Nephron progenitor cell (in vitro differentiated cells): ENCODE data around the gene EPB41L5.

ENCODE experiments used
- DNase-seq: peaks from one replicate; pipeline ENCODE4 v3.0.0; 2021
- H3K27ac Mint-ChIP-seq: 2 replicates; pipeline ENCODE4 v1.8.0; 2021; ENCODE audit warnings: mild to moderate bottlenecking, moderate library complexity, mixed read lengths
- H3K27me3 Mint-ChIP-seq: 2 replicates; pipeline ENCODE4 v1.8.0; 2021; ENCODE audit warnings: mild to moderate bottlenecking, low read depth, mixed read lengths; ENCODE audit not compliant: poor library complexity
- H3K36me3 Mint-ChIP-seq: 2 replicates; pipeline ENCODE4 v1.8.0; 2021; ENCODE audit warnings: low read depth, mixed read lengths
- H3K4me1 Mint-ChIP-seq: 2 replicates; pipeline ENCODE4 v1.8.0; 2021; ENCODE audit warnings: mixed read lengths
- H3K4me3 Mint-ChIP-seq: 2 replicates; pipeline ENCODE4 v1.8.0; 2021; ENCODE audit warnings: mild to moderate bottlenecking, moderate library complexity, mixed read lengths
- H3K9me3 Mint-ChIP-seq: 2 replicates; pipeline ENCODE4 v1.8.0; 2021; ENCODE audit warnings: mild to moderate bottlenecking, moderate library complexity, mixed read lengths
- CTCF ChIP-seq: fragments of 200-600 bp; sonication (generic); IDR thresholded peaks from 2 replicates; pipeline ENCODE4 v1.5.0; 2021; ENCODE audit warnings: antibody characterized with exemption

EPB41L5 gene

GRCh38 chr2:120219766-120220165 is 206.9 kb downstream of the EPB41L5 start:
- Mint-ChIP-seq H3K27me3 (peaks cover 20% of the 10 kb centered on the region), H3K27ac (no peak overlapping the region), H3K36me3 (peaks cover 40% of the 10 kb centered on the region), H3K9me3 (peaks cover 37% of the 10 kb centered on the region), H3K4me3 (no peak overlapping the region), H3K4me1 (peaks cover 24% of the 10 kb centered on the region)
- TF ChIP-seq CTCF, result no peak
- no peak for DNase-seq

GRCh38 chr2:120220756-120221155 is 207.9 kb downstream of the EPB41L5 start:
- Mint-ChIP-seq H3K27me3 (peaks cover 27% of the 10 kb centered on the region), H3K27ac (no peak overlapping the region), H3K9me3 (peaks cover 37% of the 10 kb centered on the region), H3K36me3 (peaks cover 40% of the 10 kb centered on the region), H3K4me1 (peaks cover 24% of the 10 kb centered on the region), H3K4me3 (no peak overlapping the region)
- DNase-seq, result no peak
- no peak for TF ChIP-seq CTCF

GRCh38 chr2:120221616-120222015 is 208.7 kb downstream of the EPB41L5 start:
- Mint-ChIP-seq H3K4me3 (peak overlapping the region; percentile 78), H3K4me1 (peaks cover 24% of the 10 kb centered on the region), H3K9me3 (peaks cover 32% of the 10 kb centered on the region), H3K36me3 (peaks cover 40% of the 10 kb centered on the region), H3K27me3 (peaks cover 31% of the 10 kb centered on the region), H3K27ac (no peak overlapping the region)
- DNase-seq, result no peak
- TF ChIP-seq CTCF, result no peak

- Mint-ChIP-seq H3K27me3 (peaks cover 37% of the 10 kb centered on the region), H3K9me3 (peaks cover 25% of the 10 kb centered on the region), H3K4me3 (peak overlapping the region; percentile 78), H3K36me3 (peaks cover 40% of the 10 kb centered on the region), H3K27ac (no peak overlapping the region), H3K4me1 (peaks cover 28% of the 10 kb centered on the region)
- no peak for DNase-seq
- no peak for TF ChIP-seq CTCF
Observed at GRCh38 chr2:120222186-120223033, 209.5 kb downstream of the EPB41L5 start.

GRCh38 chr2:120223034-120223912 is 210.4 kb downstream of the EPB41L5 start, which contains the start of gene TMEM185B:
TMEM185B (minus strand) TSS chr2:120223400; CDS start chr2:120222976, 424 bp downstream.
- TF ChIP-seq CTCF, result peak; percentile 29
- Mint-ChIP-seq H3K4me1 (peaks cover 36% of the 10 kb centered on the region), H3K9me3 (peaks cover 20% of the 10 kb centered on the region), H3K4me3 (peak within 1 kb of the TSS; percentile 79), H3K36me3 (peaks cover 40% of the 10 kb centered on the region), H3K27me3 (peaks cover 41% of the 10 kb centered on the region), H3K27ac (no peak within 1 kb of the TSS)
- DNase-seq, result peak; percentile 93
